IPS-20b (cell line): ENCODE measurements around the gene ATP9A.

Source experiments
- H3K27ac ChIP-seq: one replicate; pipeline ENCODE4 v1.5.1; 2013; ENCODE audit warnings: low read length
- H3K27me3 ChIP-seq: 2 replicates; pipeline ENCODE4 v1.6.1; 2013; ENCODE audit warnings: mild to moderate bottlenecking, low read length, inconsistent platforms; ENCODE audit not compliant: insufficient read depth
- H3K36me3 ChIP-seq: 2 replicates; pipeline ENCODE4 v1.6.1; 2013; ENCODE audit warnings: low read depth, mild to moderate bottlenecking, inconsistent platforms, low read length, moderate library complexity; ENCODE audit not compliant: insufficient read depth
- H3K4me1 ChIP-seq: 2 replicates; pipeline ENCODE4 v1.6.1; 2013; ENCODE audit warnings: mild to moderate bottlenecking, control low read depth, inconsistent platforms, low read length, moderate library complexity; ENCODE audit not compliant: insufficient read depth
- H3K4me3 ChIP-seq: 2 replicates; pipeline ENCODE4 v1.5.1; 2013; ENCODE audit warnings: mild to moderate bottlenecking, low read length, inconsistent platforms
- H3K9ac ChIP-seq: 2 replicates; pipeline ENCODE4 v1.6.1; 2013; ENCODE audit warnings: low read depth, mild to moderate bottlenecking, inconsistent platforms, low read length, moderate library complexity
- H3K9me3 ChIP-seq: 2 replicates; pipeline ENCODE4 v1.6.1; 2013; ENCODE audit warnings: mild to moderate bottlenecking, low read depth, low read length, inconsistent platforms; ENCODE audit not compliant: insufficient read depth

Gene ATP9A

DNA sequence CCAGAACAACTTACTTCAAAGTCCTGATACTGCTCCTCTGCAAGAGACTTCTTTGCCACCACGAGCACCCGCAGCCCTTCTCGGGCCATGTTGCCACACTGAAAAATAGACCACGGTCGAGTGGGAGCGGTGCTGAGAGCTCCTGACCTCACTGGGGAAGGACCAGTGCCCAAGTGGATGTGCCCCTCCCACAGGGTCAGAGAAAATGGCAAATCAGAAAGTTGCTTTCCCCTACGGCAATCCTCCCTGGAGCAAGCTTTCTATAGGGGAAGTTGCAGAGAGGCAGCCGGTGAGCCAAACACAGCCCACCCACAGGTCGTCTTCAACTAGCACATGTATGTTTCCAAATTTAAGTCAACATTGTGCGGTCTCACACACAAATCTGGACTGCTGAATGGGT, 140.6 kb downstream of the ATP9A start:
- Histone ChIP-seq H3K36me3 (no peaks in the 10 kb centered on the region), H3K4me1 (no peaks in the 10 kb centered on the region)

GRCh38 chr20:51625105-51625504, 143.1 kb downstream of the ATP9A start:
- H3K4me3 ChIP-seq = no peak overlapping the region
- no peaks in the 10 kb centered on the region for H3K36me3 ChIP-seq
- no peaks in the 10 kb centered on the region for H3K9me3 ChIP-seq
- no peak overlapping the region for H3K27ac ChIP-seq
- no peak overlapping the region for H3K9ac ChIP-seq
- no peaks in the 10 kb centered on the region for H3K4me1 ChIP-seq
- no peaks in the 10 kb centered on the region for H3K27me3 ChIP-seq

More for the DNA sequence above, 140.6 kb downstream of the ATP9A start:
- Histone ChIP-seq H3K4me3 (no peak overlapping the region), H3K27ac (no peak overlapping the region), H3K9me3 (no peaks in the 10 kb centered on the region), H3K27me3 (no peaks in the 10 kb centered on the region), H3K9ac (no peak overlapping the region)

- H3K36me3 ChIP-seq = no peaks in the 10 kb centered on the region
- no peak overlapping the region for H3K9ac ChIP-seq
- no peak overlapping the region for H3K27ac ChIP-seq
- H3K4me3 ChIP-seq = no peak overlapping the region
- no peaks in the 10 kb centered on the region for H3K9me3 ChIP-seq
- no peaks in the 10 kb centered on the region for H3K27me3 ChIP-seq
- no peaks in the 10 kb centered on the region for H3K4me1 ChIP-seq
Measured at GRCh38 chr20:51624157-51624731, 143.9 kb downstream of the ATP9A start.

DNA sequence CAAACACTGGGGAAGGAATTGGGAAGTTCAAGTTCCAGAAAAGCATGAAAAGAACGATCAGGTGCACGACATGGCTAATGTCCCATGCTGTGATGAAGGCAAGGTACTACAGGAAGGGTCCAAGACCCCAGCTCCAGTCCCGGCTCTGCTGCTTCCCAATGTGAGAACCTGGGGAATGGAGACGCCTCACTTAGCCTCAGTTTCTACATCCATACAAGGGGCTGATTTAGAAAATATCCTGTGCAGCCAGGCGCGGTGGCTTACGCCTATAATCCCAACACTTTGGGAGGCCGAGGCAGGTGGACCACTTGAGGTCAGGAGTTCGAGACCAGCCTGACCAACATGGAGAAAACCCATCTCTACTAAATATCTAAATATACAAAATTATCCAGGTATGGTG, 144.9 kb downstream of the ATP9A start:
- no peaks in the 10 kb centered on the region for H3K9me3 ChIP-seq
- H3K36me3 ChIP-seq = no peaks in the 10 kb centered on the region
- no peak overlapping the region for H3K4me3 ChIP-seq
- H3K27me3 ChIP-seq = no peaks in the 10 kb centered on the region
- H3K4me1 ChIP-seq = no peaks in the 10 kb centered on the region
- no peak overlapping the region for H3K9ac ChIP-seq
- H3K27ac ChIP-seq = no peak overlapping the region

- Histone ChIP-seq H3K9me3 (no peaks in the 10 kb centered on the region), H3K9ac (no peak overlapping the region), H3K4me1 (no peaks in the 10 kb centered on the region), H3K36me3 (no peaks in the 10 kb centered on the region), H3K27ac (no peak overlapping the region), H3K4me3 (no peak overlapping the region), H3K27me3 (no peaks in the 10 kb centered on the region)
Measured at GRCh38 chr20:51622004-51622874, 146.0 kb downstream of the ATP9A start.

DNA sequence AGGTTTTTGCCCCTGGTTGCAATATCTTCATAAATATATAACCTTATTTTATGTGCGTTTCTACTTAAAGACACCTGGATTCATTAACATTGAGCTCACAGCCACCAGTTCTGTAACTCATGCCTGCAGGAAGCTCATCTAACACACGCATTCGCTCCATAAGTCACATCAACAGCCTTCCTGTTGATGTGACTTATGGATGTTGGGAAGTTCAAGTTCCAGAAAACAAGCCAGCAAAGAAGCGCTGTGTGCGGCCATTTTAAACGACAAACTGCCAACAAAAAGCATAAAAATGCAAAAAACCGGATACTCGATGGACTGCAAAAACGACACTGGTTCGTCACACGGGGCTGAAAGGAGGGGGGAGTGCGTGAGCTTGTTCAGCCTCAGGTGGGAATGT, 147.8 kb downstream of the ATP9A start:
- Histone ChIP-seq H3K27me3 (no peaks in the 10 kb centered on the region), H3K9me3 (no peaks in the 10 kb centered on the region), H3K9ac (no peak overlapping the region), H3K4me1 (no peaks in the 10 kb centered on the region), H3K36me3 (no peaks in the 10 kb centered on the region), H3K27ac (no peak overlapping the region), H3K4me3 (no peak overlapping the region)

DNA sequence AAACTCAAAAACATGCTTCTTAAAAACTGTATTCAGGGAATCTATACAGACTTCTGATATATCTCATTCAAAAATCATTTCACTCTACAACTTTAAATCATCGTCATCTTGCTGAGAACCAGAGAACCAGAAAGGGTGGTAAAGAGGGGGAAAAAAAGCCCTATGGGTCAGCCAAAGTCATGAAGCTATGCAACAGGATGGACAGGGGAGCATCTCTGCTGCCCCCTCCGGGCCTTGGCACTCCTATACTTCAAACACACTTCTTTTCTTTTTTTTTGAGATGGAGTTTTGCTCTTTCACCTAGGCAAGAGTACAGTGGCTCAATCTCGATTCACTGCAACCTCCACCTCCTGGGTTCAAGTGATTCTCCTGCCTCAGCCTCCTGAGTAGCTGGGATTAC, 152.1 kb downstream of the ATP9A start:
- H3K9ac ChIP-seq = no peak overlapping the region
- H3K4me1 ChIP-seq = no peaks in the 10 kb centered on the region
- no peaks in the 10 kb centered on the region for H3K9me3 ChIP-seq
- H3K4me3 ChIP-seq = no peak overlapping the region
- no peak overlapping the region for H3K27ac ChIP-seq
- no peaks in the 10 kb centered on the region for H3K27me3 ChIP-seq
- no peaks in the 10 kb centered on the region; the same call in 1 of the 2 replicates for H3K36me3 ChIP-seq

DNA sequence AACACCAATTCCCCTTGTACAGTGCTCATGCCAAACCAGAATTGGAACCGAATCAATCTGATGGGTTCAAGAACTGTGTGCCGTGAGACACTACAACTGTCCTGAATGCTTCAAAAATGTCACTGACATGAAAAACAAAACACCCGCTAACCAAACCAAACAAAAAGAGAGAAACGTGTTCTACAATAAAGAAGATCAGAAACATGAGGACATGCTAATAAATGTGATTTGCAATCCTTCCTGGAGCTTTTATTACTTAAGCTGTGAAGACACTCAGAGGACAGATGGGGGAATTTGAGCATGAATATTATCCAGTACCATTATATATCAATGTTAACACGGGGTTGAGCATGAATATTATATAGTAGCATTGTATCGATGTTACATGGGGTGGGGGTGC, 153.5 kb downstream of the ATP9A start:
- no peaks in the 10 kb centered on the region for H3K27me3 ChIP-seq
- H3K4me3 ChIP-seq = no peak overlapping the region
- H3K36me3 ChIP-seq = no peaks in the 10 kb centered on the region; the same call in 1 of the 2 replicates
- no peaks in the 10 kb centered on the region for H3K4me1 ChIP-seq
- H3K9ac ChIP-seq = no peak overlapping the region
- H3K27ac ChIP-seq = no peak overlapping the region
- no peaks in the 10 kb centered on the region for H3K9me3 ChIP-seq

- H3K27me3 ChIP-seq = no peaks in the 10 kb centered on the region
- H3K9ac ChIP-seq = no peak overlapping the region
- H3K9me3 ChIP-seq = no peaks in the 10 kb centered on the region
- H3K4me3 ChIP-seq = no peak overlapping the region
- no peaks in the 10 kb centered on the region for H3K4me1 ChIP-seq
- no peaks in the 10 kb centered on the region; the same call in 1 of the 2 replicates for H3K36me3 ChIP-seq
- no peak overlapping the region for H3K27ac ChIP-seq
Measured at GRCh38 chr20:51613580-51613979, 154.6 kb downstream of the ATP9A start.

- Histone ChIP-seq H3K9me3 (no peaks in the 10 kb centered on the region), H3K36me3 (no peaks in the 10 kb centered on the region; the same call in 1 of the 2 replicates), H3K4me3 (no peak overlapping the region), H3K27me3 (no peaks in the 10 kb centered on the region), H3K4me1 (no peaks in the 10 kb centered on the region), H3K9ac (no peak overlapping the region), H3K27ac (no peak overlapping the region)
Measured at GRCh38 chr20:51612896-51613295, 155.3 kb downstream of the ATP9A start.

DNA sequence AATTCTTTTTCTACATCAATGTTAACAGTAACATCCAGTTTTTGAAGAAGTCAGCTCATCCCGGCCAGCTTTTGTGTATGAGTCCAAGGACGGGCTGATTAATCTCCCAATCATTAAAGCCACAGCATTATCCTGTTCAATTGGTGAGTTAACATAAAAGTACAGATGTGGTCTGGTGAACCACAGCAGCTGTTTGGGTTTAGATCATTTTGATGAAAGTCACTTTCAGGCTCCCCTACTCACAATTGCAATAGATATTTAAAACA, 156.6 kb downstream of the ATP9A start:
- H3K4me1 ChIP-seq = no peaks in the 10 kb centered on the region; the same call in 1 of the 2 replicates
- no peaks in the 10 kb centered on the region for H3K9me3 ChIP-seq
- no peak overlapping the region for H3K9ac ChIP-seq
- H3K36me3 ChIP-seq = no peaks in the 10 kb centered on the region; the same call in 1 of the 2 replicates
- no peak overlapping the region for H3K4me3 ChIP-seq
- no peaks in the 10 kb centered on the region for H3K27me3 ChIP-seq
- no peak overlapping the region for H3K27ac ChIP-seq
